Measurements from ENCODE around the gene ACSL1.

The ACSL1 gene, protein sequence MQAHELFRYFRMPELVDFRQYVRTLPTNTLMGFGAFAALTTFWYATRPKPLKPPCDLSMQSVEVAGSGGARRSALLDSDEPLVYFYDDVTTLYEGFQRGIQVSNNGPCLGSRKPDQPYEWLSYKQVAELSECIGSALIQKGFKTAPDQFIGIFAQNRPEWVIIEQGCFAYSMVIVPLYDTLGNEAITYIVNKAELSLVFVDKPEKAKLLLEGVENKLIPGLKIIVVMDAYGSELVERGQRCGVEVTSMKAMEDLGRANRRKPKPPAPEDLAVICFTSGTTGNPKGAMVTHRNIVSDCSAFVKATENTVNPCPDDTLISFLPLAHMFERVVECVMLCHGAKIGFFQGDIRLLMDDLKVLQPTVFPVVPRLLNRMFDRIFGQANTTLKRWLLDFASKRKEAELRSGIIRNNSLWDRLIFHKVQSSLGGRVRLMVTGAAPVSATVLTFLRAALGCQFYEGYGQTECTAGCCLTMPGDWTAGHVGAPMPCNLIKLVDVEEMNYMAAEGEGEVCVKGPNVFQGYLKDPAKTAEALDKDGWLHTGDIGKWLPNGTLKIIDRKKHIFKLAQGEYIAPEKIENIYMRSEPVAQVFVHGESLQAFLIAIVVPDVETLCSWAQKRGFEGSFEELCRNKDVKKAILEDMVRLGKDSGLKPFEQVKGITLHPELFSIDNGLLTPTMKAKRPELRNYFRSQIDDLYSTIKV

DNA sequence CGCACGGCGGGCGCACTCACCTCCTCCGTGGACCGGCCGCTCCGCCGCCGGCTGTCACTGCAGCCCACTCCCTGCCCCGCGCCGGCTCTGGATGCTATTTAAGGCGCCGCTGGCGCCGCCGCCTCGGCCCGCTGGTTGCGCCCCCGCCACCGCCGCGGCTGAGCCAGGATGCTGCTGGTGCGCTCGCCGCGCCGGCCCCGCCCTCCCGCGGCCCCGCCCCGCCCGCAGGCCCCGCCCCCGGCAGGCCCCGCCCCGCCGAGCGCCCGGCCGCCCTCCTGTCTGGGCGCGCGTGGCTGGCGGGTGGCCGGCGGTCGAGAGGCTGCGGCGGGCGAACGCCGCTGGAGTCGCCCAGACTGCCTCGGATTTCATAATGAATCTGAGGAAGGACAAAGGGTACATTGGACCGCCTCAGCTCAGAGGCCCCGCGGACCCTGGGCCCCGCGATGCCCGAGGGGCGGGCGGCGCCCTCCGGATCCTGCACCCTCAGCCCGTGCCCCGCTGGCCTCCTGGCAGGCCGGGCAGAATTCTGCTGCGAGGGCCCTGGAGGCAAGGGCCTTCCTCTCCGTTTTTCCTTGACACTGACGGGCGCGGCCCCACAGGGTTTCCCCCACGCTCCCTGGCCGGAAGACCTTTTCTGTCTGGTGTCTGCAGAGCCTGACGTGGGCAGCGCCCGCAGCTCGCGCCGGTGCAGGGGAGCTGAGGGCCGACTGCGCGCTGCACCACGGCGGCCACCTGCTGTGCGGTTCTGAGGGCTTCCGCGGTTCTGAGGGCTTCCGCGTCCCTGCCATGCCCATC, at the start of gene ACSL1:
TSS of gene ACSL1 (minus strand) at position 73 of the 795 bp plus-strand sequence. CDS start 22,454 bp downstream, outside the sequence.
- DNase-seq = peak; percentile 48 to 60

- DNase-seq = peak; percentile 44 to 47
Observed at GRCh38 chr4:184873054-184873453, 47.3 kb upstream of the ACSL1 start.

- DNase-seq = no peak
Observed at GRCh38 chr4:184870718-184871117, 45.0 kb upstream of the ACSL1 start.

GRCh38 chr4:184868623-184869022, 42.9 kb upstream of the ACSL1 start:
- DNase-seq = no peak

- DNase-seq = no peak
Observed at GRCh38 chr4:184863916-184864315, 38.1 kb upstream of the ACSL1 start.

- no peak for DNase-seq
Observed at GRCh38 chr4:184861047-184861446, 35.3 kb upstream of the ACSL1 start.

DNA sequence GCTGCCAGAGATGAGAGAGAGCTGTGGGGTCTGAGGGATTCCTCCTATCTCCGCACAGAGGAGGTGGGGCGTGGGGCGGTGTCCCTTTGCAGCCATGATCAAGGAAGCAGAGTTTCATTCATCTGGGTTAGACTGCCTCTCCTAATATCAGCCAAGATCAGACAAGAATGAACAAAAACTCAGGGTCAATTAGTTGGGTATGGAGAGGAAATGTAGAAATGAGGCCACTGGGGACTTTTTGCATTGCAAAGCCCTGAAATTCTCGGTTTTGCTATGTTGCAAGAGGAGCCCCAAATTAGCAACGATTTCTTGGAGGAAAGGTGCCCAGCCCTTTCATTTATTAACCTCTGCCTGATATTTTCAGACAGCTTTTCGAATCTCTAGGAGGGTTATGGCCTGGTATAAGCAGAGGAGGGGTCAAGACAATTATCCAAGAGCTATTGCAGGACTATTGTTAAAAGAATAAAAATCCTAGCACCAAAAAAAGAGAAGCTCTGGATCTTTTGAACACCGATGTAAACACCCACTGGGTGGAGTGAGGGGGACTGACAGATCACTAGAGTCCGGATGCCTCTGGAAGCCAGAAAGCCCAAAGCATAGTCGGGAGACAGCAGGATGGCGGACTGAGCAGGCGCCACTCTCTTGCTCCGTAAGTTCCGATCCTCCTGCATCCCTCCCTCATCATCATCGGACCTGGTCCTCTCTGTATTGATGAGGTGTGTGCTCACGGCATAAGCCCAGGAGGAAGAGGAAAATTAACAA, 34.4 kb upstream of the ACSL1 start:
- DNase-seq = peak; percentile 66 to 71

- no peak for DNase-seq
Observed at GRCh38 chr4:184857441-184858121, 31.8 kb upstream of the ACSL1 start.

DNA sequence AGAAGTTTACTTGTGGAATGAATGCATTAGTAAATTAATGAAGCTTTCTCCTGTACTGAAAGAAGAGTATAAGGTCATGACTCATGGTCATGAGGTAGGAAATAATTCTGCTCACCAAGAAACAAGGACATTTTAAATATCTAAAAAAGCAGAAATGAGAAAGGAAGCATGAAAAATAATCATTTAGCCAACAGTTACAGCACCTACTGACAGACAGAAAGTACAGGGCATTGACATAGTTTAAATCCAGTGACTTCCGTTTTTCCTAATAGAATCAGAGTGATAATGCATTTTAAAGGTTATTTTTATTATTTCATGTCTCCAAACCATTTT, 30.5 kb upstream of the ACSL1 start:
- DNase-seq = peak; percentile 71 to 74

DNA sequence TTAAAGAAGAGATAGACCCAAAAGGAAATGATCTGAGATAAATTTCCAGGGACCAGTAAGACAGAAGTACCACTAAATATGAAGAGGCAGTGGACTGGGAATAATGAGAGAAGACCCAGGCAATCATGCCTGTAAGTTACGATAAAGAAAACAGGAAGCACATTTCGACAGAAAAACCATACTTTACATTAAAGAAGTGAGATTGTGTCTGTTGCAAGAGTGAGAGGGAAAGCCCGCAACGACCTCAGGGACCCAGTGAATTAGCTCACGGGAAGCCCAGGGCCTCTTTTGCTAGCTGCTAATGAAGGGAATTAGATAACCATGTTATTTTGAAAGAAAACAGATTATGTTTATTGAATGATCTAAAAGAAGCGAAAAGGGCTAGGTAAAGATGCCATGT, 28.9 kb upstream of the ACSL1 start:
- DNase-seq = peak; percentile 95 to 97

GRCh38 chr4:184853436-184853835, 27.7 kb upstream of the ACSL1 start:
- no peak for DNase-seq

DNA sequence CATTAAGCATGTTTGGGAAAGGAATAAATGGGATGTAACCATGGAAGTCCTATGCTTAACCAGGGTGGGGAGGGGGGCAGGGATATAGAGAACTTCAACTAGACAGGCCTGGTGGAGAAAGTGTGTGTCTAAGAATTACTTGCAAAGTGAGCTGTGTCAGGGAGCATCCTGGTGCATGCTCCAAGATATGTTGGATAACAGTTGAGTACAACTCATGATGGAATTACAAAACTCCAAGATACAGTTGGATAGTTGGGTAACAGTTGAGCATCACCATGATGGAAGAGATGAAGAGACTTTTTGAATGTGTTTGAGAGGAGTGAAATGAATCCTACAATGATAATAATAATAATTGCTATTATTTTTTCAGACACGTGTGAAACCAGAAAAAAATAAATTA, 26.1 kb upstream of the ACSL1 start:
- DNase-seq = no peak

DNA sequence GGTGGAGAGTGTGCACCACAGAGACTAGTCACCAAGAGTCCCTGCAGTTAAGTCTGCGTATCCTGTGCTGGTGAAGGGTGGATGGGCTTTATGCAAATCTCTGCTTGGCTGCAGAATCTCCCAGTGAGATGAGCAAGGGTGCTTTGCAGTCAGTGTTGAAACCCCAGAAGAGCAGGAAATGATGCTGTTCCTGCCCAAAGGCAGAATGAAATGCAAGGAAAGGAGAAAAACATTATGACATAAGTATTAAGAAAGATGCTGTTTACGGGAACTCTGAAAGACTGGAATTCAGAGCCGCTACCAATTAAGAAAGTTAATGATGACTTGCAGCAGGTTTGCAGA, 25.4 kb upstream of the ACSL1 start:
- DNase-seq = peak; percentile 84

DNA sequence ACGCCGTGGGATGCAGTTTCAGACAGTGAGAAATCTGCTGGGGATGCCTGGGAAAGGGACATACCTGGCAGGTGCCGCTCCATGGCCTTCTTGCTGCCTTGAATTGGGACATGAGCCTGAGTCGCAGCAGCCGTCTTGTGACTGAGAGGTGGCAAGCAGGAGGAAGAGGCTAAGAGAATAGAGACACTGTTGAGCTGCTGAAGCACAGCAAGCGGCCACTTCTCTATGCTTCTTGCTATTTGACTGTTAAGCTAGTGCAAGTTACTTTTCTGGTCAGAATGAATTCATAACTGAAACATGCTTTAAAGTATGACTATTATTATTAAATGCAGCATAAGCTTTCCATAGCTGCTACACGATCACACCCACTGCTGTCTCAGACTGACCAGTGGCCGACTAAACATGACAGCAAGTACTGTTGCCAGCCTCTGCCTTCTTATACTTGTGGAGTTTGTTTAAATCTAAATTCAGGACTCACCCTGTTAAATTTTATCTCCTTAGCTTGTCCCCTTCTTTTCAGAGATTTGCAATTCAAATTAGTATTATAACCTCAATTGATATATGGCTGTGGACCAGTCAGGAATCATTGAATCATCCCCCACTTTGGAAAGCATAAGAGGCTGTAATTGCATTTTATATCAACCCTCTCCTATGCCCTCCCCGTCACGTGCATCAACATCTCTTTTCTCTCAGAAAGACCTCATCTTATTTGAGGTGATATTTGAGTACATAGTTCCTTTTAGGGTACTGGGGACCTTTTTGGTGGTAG, 24.8 kb upstream of the ACSL1 start:
- no peak for DNase-seq

- DNase-seq = no peak
Observed at GRCh38 chr4:184850018-184850417, 24.2 kb upstream of the ACSL1 start.

DNA sequence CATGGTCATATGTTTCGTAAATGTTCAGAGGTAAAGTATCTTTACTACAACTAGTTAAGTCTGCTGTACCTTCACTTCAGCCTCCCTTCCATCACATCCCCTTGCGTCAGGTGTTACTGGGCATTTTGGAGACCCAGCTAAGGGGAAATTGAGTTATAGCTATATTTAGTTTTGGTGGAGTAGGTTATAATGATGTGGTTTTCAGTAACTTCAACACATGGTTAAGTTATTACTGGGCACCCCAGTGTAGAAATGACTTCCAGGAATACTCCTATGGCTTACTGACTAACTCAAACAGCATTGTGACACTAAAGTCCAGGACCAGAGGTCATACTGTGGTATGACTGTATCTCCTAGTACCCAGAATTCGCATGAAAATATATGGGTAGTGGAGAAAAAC, 23.4 kb upstream of the ACSL1 start:
- DNase-seq = no peak

GRCh38 chr4:184848510-184848909, 22.7 kb upstream of the ACSL1 start:
- no peak for DNase-seq

DNA sequence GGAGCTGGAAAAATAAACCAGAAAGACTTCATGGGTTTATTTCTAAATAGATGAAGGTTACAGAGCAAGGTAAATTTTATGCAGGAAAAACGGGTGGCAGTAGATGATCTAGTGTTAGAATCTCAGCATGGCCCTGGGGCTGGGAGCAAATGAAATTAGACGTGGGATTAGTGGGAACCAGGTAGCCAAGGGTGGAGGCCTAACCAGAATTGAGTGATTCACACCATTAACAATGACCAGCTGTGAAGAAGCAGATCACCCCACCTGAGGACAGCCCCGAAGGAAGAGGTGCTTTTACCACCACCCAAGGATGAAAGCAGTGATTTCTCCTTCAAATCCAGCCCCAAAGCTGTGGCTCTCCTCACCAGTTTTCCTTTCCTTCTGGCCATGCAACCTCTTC, 20.8 kb upstream of the ACSL1 start:
- no peak for DNase-seq

GRCh38 chr4:184845367-184846021, 19.7 kb upstream of the ACSL1 start:
- DNase-seq = no peak

- no peak for DNase-seq
Observed at GRCh38 chr4:184844742-184845141, 19.0 kb upstream of the ACSL1 start.

DNA sequence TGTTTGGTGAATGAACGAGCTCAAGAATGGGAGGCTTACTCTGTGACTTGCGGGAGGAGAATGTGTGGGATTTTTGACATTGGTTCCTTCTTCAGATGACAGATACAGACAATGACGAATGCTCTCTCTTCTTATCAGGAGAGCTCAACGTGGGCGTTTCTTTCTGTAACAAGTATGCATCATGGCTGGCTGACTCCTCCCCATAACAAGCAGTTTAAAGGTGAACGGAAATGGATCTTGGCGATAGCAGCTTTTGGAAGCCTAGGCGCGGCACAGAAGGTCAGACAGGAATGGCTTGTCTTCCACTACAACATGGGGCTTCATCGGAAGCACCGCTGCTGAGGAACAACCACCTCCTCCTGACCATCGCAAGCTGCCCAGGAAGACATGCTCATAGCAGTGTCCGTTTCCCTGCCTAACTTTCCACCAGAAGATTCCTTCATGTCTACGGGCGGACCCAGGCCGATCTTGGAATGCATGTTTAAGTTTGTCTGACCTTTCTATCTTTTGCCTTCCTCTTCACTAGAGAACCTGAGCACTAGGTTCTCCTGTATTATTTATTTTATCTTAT, 18.3 kb upstream of the ACSL1 start:
- no peak for DNase-seq
